Right ventricle myocardium inferior (tissue), 1 donor: ENCODE data around the gene MMP3. TPM values are rescaled to one million over a fixed set of nuclear protein-coding genes. Genes with fewer than 3 reads are reported as not detected.
"Not testable (repeated sequence)": the region's sequence is repeated elsewhere in the genome, so short reads cannot be mapped to it uniquely, and the experiment has no call there.

Experiments used
- ATAC-seq: fragments of 200-7000 bp; cut with Tn5 transposase; one replicate; pipeline ENCODE4 v1.9.1; 2020; ENCODE audit warnings: mild to moderate bottlenecking, moderate library complexity
- DNase-seq: peaks from one replicate; pipeline ENCODE4 v3.0.0; 2021; ENCODE audit errors: missing footprints
- intact Hi-C: fragments of 100-400 bp; cut with DNase I; formaldehyde crosslinking; loops from one replicate; pipeline ENCODE4 v1.11.0; 2022
- long read RNA-seq: library from polyadenylated mRNA; unstranded; transcript quantifications from one replicate; pipeline ENCODE4 v2.0.0, GENCODE V29; 2021
- total RNA-seq: library from RNA; stranded (reverse); fragmentation: NEBNext Ultra II Directional; extraction: Animal tissue kit (Norgen Biotek cat#: 25700); gene quantifications from one replicate; pipeline ENCODE4 v1.2.1, GENCODE V29; 2021
- donor health status: DM: no; HTN: yes; CAD: no; lungs with severe emphysema.

MMP3 gene
- total RNA-seq: not detected
- long read RNA-seq: 0 reads

GRCh38 chr11:102843489-102843888 lies at the start of gene MMP3:
MMP3 (minus strand) TSS chr11:102843609; CDS start chr11:102843546, 63 bp downstream.
- intact Hi-C loops: no loop called here
- DNase-seq: no peak
- no peak for ATAC-seq

GRCh38 chr11:102891736-102892135 lies 48.3 kb upstream of the MMP3 start:
- DNase-seq: no peak
- ATAC-seq: no peak
- intact Hi-C loops: no loop called here

- DNase-seq (no peak), ATAC-seq (no peak)
- intact Hi-C loops: no loop called here
These were observed 43.6 kb upstream of the MMP3 start for GRCh38 chr11:102886999-102887398.

GRCh38 chr11:102883141-102883540 lies 39.7 kb upstream of the MMP3 start:
- DNase-seq (no peak), ATAC-seq (no peak)
- intact Hi-C loops: no loop called here

- no peak for DNase-seq
- intact Hi-C loops: no loop called here
- no peak for ATAC-seq
These were observed 39.1 kb upstream of the MMP3 start for GRCh38 chr11:102882389-102883024.

GRCh38 chr11:102879801-102880200 lies 36.4 kb upstream of the MMP3 start:
- DNase-seq: no peak
- no peak for ATAC-seq
- intact Hi-C loops: no loop called here

- DNase-seq: no peak
- no peak for ATAC-seq
- intact Hi-C loops: no loop called here
These were observed 35.2 kb upstream of the MMP3 start for GRCh38 chr11:102878595-102878994.

- DNase-seq: no peak
- ATAC-seq: no peak
- intact Hi-C loops: no loop called here
These were observed 31.4 kb upstream of the MMP3 start, which contains the start of gene MMP12 for GRCh38 chr11:102874852-102875251. MMP12 (minus strand) TSS chr11:102874982; CDS start chr11:102874937, 45 bp downstream.

- intact Hi-C loops, DNase-seq, ATAC-seq: not testable (repeated sequence)
These were observed 26.1 kb upstream of the MMP3 start for GRCh38 chr11:102869354-102869964.

- intact Hi-C loops: no loop called here
- DNase-seq: no peak
- no peak for ATAC-seq
These were observed 24.9 kb upstream of the MMP3 start for GRCh38 chr11:102868339-102868738.

- intact Hi-C loops: no loop called here
- no peak for DNase-seq
These were observed 21.3 kb upstream of the MMP3 start for GRCh38 chr11:102864724-102865123.

GRCh38 chr11:102853956-102854355 lies 10.5 kb upstream of the MMP3 start:
- ATAC-seq: no peak
- DNase-seq: no peak
- intact Hi-C loops: no loop called here

More at GRCh38 chr11:102864724-102865123, 21.3 kb upstream of the MMP3 start:
- no peak for ATAC-seq

GRCh38 chr11:102853055-102853454 lies 9.6 kb upstream of the MMP3 start:
- DNase-seq: no peak
- ATAC-seq: no peak
- intact Hi-C loops: no loop called here

GRCh38 chr11:102850973-102851745 lies 7.8 kb upstream of the MMP3 start:
- intact Hi-C loops: no loop called here
- ATAC-seq: no peak

GRCh38 chr11:102849311-102849710 lies 5.9 kb upstream of the MMP3 start:
- DNase-seq (no peak), ATAC-seq (no peak)
- intact Hi-C loops: no loop called here

More at GRCh38 chr11:102850973-102851745, 7.8 kb upstream of the MMP3 start:
- no peak for DNase-seq

- ATAC-seq (no peak), DNase-seq (no peak)
- intact Hi-C loops: no loop called here
These were observed 2.9 kb upstream of the MMP3 start for GRCh38 chr11:102846292-102846691.

GRCh38 chr11:102842930-102843329 lies 479 bp downstream of the MMP3 start:
- ATAC-seq: no peak
- intact Hi-C loops: no loop called here
- no peak for DNase-seq

GRCh38 chr11:102840018-102840417 lies 3.4 kb downstream of the MMP3 start:
- no peak for DNase-seq
- no peak for ATAC-seq
- intact Hi-C loops: no loop called here

GRCh38 chr11:102837646-102838045 lies 5.8 kb downstream of the MMP3 start:
- DNase-seq (no peak), ATAC-seq (no peak)
- intact Hi-C loops: no loop called here

GRCh38 chr11:102837156-102837555 lies 6.3 kb downstream of the MMP3 start:
- intact Hi-C loops: no loop called here
- ATAC-seq: no peak
- no peak for DNase-seq
